D721Med (cell line): ENCODE data around the gene NCAM2.

Experiments
- DNase-seq: peaks from one replicate; pipeline ENCODE4 v3.0.0; 2011; ENCODE audit warnings: low spot score; ENCODE audit not compliant: insufficient read length
- FAIRE-seq: peaks from 2 replicates; lab custom pipeline; 2011; peaks lifted over from hg19 to GRCh38; lab: Jason Lieb, UNC
- CTCF ChIP-seq: IDR thresholded peaks from 2 replicates; pipeline ENCODE4 v1.5.1; 2012; ENCODE audit warnings: mild to moderate bottlenecking, control low read depth; ENCODE audit not compliant: insufficient read depth; ENCODE audit errors: missing control alignments

NCAM2 gene

GRCh38 chr21:21025742-21026141 is 27.5 kb downstream of the NCAM2 start:
- DNase-seq (no peak), FAIRE-seq (no peak)
- TF ChIP-seq CTCF = no peak

- DNase-seq = no peak
- no peak for FAIRE-seq
- no peak for TF ChIP-seq CTCF
These were observed 30.1 kb downstream of the NCAM2 start for GRCh38 chr21:21028275-21028820.

- DNase-seq = no peak
- peak; percentile 53 for FAIRE-seq
These were observed 31.0 kb downstream of the NCAM2 start for GRCh38 chr21:21029164-21029563.

GRCh38 chr21:21030311-21030710 is 32.1 kb downstream of the NCAM2 start:
- FAIRE-seq = no peak
- no peak for TF ChIP-seq CTCF
- no peak for DNase-seq

More at GRCh38 chr21:21029164-21029563, 31.0 kb downstream of the NCAM2 start:
- TF ChIP-seq CTCF = no peak

GRCh38 chr21:21034036-21034435 is 35.8 kb downstream of the NCAM2 start:
- FAIRE-seq = no peak
- TF ChIP-seq CTCF = no peak
- no peak for DNase-seq

GRCh38 chr21:21039624-21040170 is 41.5 kb downstream of the NCAM2 start:
- TF ChIP-seq CTCF = no peak
- no peak for FAIRE-seq
- DNase-seq = no peak

- DNase-seq = no peak
These were observed 47.3 kb downstream of the NCAM2 start for GRCh38 chr21:21045518-21045917.

More at GRCh38 chr21:21045518-21045917, 47.3 kb downstream of the NCAM2 start:
- no peak for TF ChIP-seq CTCF
- no peak for FAIRE-seq
